H1 (cell line): ENCODE data around the gene HACL1. TPM values are rescaled to one million over a fixed set of nuclear protein-coding genes. Genes with fewer than 3 reads are reported as not detected.

Experiments
- CTCF ChIA-PET: fragments of 300-600 bp; sonication (Branson Sonifier 250); formaldehyde crosslinking; loops from one replicate; lab custom pipeline; 2021; ENCODE audit not compliant: partially characterized antibody; lab: Charles Lee
- POLR2A ChIA-PET: fragments of 300-600 bp; sonication (Branson Sonifier 250); formaldehyde crosslinking; loops from one replicate; lab custom pipeline; 2021; ENCODE audit warnings: inconsistent platforms; ENCODE audit not compliant: partially characterized antibody; lab: Charles Lee
- DNase-seq, 2 experiments: peaks; one replicate each; pipeline versions ENCODE4 v3.0.0 to v3.0.0-alpha.2; 2010 to 2022; ENCODE audit warnings: low spot score in 2 of 2, low read depth in 1 of 2, mixed read lengths in 1 of 2
- FAIRE-seq: peaks from 2 replicates; lab custom pipeline; 2011; peaks lifted over from hg19 to GRCh38; lab: Jason Lieb, UNC
- H2AFZ ChIP-seq: 2 replicates; pipeline ENCODE4 v1.8.1; 2012; ENCODE audit warnings: low read length, inconsistent platforms
- H2AK5ac ChIP-seq: 2 replicates; pipeline ENCODE4 v1.6.1; 2013; ENCODE audit warnings: low read depth, low read length
- H2BK120ac ChIP-seq: replicated peaks from 2 replicates; pipeline ENCODE3; 2013; ENCODE audit warnings: low read depth, low read length, inconsistent platforms
- H2BK12ac ChIP-seq: 2 replicates; pipeline ENCODE4 v1.6.1; 2013; ENCODE audit warnings: low read depth, low read length
- H2BK15ac ChIP-seq: 2 replicates; pipeline ENCODE4 v1.6.1; 2013; ENCODE audit warnings: low read length
- H2BK20ac ChIP-seq: 2 replicates; pipeline ENCODE4 v1.6.1; 2013; ENCODE audit warnings: low read length
- H2BK5ac ChIP-seq: 2 replicates; pipeline ENCODE4 v1.6.1; 2013; ENCODE audit warnings: low read depth, low read length
- H3K14ac ChIP-seq: 2 replicates; pipeline ENCODE4 v1.6.1; 2013; ENCODE audit warnings: inconsistent platforms; ENCODE audit not compliant: insufficient read length
- H3K18ac ChIP-seq: 2 replicates; pipeline ENCODE4 v1.6.1; 2013; ENCODE audit warnings: low read length; ENCODE audit errors: extremely low read depth
- H3K23ac ChIP-seq: 2 replicates; pipeline ENCODE4 v1.6.1; 2013; ENCODE audit warnings: inconsistent platforms; ENCODE audit not compliant: insufficient read length
- H3K23me2 ChIP-seq: 2 replicates; pipeline ENCODE4 v1.6.1; 2013; ENCODE audit warnings: low read depth, low read length
- H3K27ac ChIP-seq: 2 replicates; pipeline ENCODE4 v1.6.1; 2011; ENCODE audit warnings: low read depth, low read length, inconsistent platforms
- H3K27me3 ChIP-seq, 4 experiments: replicated peaks in 1 of 4; 1 replicate in 1 of 4; 2 replicates in 3 of 4; pipeline versions ENCODE4 v1.6.1 to v1.8.1; 2011 to 2013; ENCODE audit warnings: low read length in 3 of 4, mild to moderate bottlenecking in 3 of 4, inconsistent platforms in 2 of 4, mixed read lengths in 2 of 4, moderate library complexity in 1 of 4; ENCODE audit not compliant: control insufficient read depth in 3 of 4, insufficient read depth in 3 of 4; ENCODE audit errors: extremely low read depth in 1 of 4
- H3K36me3 ChIP-seq, 4 experiments: 2 replicates each; pipeline versions ENCODE4 v1.6.1 to v1.8.1; 2011 to 2013; ENCODE audit warnings: mild to moderate bottlenecking in 4 of 4, low read length in 3 of 4, moderate library complexity in 2 of 4, control low read depth in 1 of 4, inconsistent platforms in 1 of 4; ENCODE audit not compliant: insufficient read depth in 4 of 4, control insufficient read depth in 2 of 4
- H3K4ac ChIP-seq: replicated peaks from 2 replicates; pipeline ENCODE3; 2013; ENCODE audit warnings: low read length, low read depth, mixed read lengths, inconsistent platforms; ENCODE audit not compliant: insufficient read length
- H3K4me1 ChIP-seq, 4 experiments: replicated peaks in 1 of 4; 1 replicate in 1 of 4; 2 replicates in 3 of 4; pipeline versions ENCODE4 v1.6.1 to v1.8.1; 2011 to 2013; ENCODE audit warnings: low read length in 3 of 4, inconsistent platforms in 2 of 4, mixed read lengths in 1 of 4; ENCODE audit not compliant: insufficient read depth in 4 of 4, control insufficient read depth in 3 of 4
- H3K4me2 ChIP-seq, 2 experiments: 2 replicates each; pipeline versions ENCODE4 v1.6.1 to v1.8.1; 2011 to 2013; ENCODE audit warnings: low read depth in 2 of 2, low read length in 2 of 2, control low read depth in 1 of 2, inconsistent platforms in 1 of 2, mild to moderate bottlenecking in 1 of 2; ENCODE audit not compliant: insufficient read depth in 1 of 2
- H3K4me3 ChIP-seq, 4 experiments: fragments of 200-600, 300-600 bp in 1 of 4; sonication (generic), shearing (Covaris generic), sonication (Bioruptor Twin) in 1 of 4; 2 replicates each; pipeline versions ENCODE4 v1.5.1 to v1.8.1; 2011 to 2016; ENCODE audit warnings: low read length in 4 of 4, low read depth in 3 of 4, control low read depth in 2 of 4, inconsistent platforms in 2 of 4, mild to moderate bottlenecking in 2 of 4, mixed read lengths in 1 of 4, moderate library complexity in 1 of 4; ENCODE audit not compliant: insufficient read depth in 2 of 4; ENCODE audit errors: extremely low read depth in 1 of 4
- H3K56ac ChIP-seq: replicated peaks from 2 replicates; pipeline ENCODE3; 2013; ENCODE audit warnings: low read depth, mild to moderate bottlenecking, mixed read lengths, low read length, inconsistent platforms; ENCODE audit not compliant: insufficient read length
- H3K79me1 ChIP-seq: 2 replicates; pipeline ENCODE4 v1.6.1; 2013; ENCODE audit warnings: low read depth, low read length, control low read depth
- H3K79me2 ChIP-seq, 2 experiments: 2 replicates each; pipeline versions ENCODE4 v1.6.1 to v1.8.1; 2012 to 2013; ENCODE audit warnings: low read length in 2 of 2, mild to moderate bottlenecking in 2 of 2, inconsistent platforms in 1 of 2; ENCODE audit not compliant: insufficient read depth in 2 of 2, control insufficient read depth in 1 of 2
- H3K9ac ChIP-seq, 4 experiments: replicated peaks in 1 of 4; 1 replicate in 1 of 4; 2 replicates in 3 of 4; pipeline versions ENCODE4 v1.6.1 to v1.8.1; 2011 to 2013; ENCODE audit warnings: low read depth in 3 of 4, low read length in 3 of 4, control low read depth in 2 of 4, mild to moderate bottlenecking in 2 of 4, moderate library complexity in 2 of 4, inconsistent platforms in 1 of 4; ENCODE audit errors: extremely low read depth in 1 of 4
- H3K9me3 ChIP-seq, 2 experiments: 2 replicates each; pipeline versions ENCODE4 v1.6.1 to v1.8.1; 2012 to 2013; ENCODE audit warnings: mild to moderate bottlenecking in 2 of 2, moderate library complexity in 2 of 2, control low read depth in 1 of 2, inconsistent platforms in 1 of 2, low read depth in 1 of 2, low read length in 1 of 2, mixed read lengths in 1 of 2; ENCODE audit not compliant: insufficient read depth in 2 of 2
- H4K20me1 ChIP-seq, 2 experiments: replicated peaks in 1 of 2; 2 replicates each; pipeline versions ENCODE3 to v1.8.1; 2011 to 2013; ENCODE audit warnings: inconsistent platforms in 2 of 2, low read length in 2 of 2, mild to moderate bottlenecking in 1 of 2; ENCODE audit not compliant: insufficient read depth in 2 of 2, control insufficient read depth in 1 of 2
- H4K5ac ChIP-seq: 2 replicates; pipeline ENCODE4 v1.6.1; 2013; ENCODE audit warnings: low read length, low read depth, mixed read lengths, inconsistent platforms; ENCODE audit not compliant: insufficient read length
- H4K8ac ChIP-seq: 2 replicates; pipeline ENCODE4 v1.8.0; 2013; ENCODE audit warnings: mild to moderate bottlenecking, moderate library complexity, low read length, inconsistent platforms; ENCODE audit not compliant: insufficient read depth; ENCODE audit errors: extremely low read depth
- H4K91ac ChIP-seq: replicated peaks from 2 replicates; pipeline ENCODE3; 2013; ENCODE audit warnings: low read length, mixed read lengths, inconsistent platforms; ENCODE audit not compliant: insufficient read length
- ASH2L ChIP-seq: fragments of 200-600, 300-600 bp; sonication (generic); IDR thresholded peaks from one replicate; pipeline ENCODE4 v1.7.1; 2017; ENCODE audit warnings: low read length
- CHD1 ChIP-seq: IDR thresholded peaks from 2 replicates; pipeline ENCODE4 v1.6.1; 2012; ENCODE audit warnings: low read depth, low read length, improper control_type of control experiment
- EGR1 ChIP-seq: IDR thresholded peaks from 2 replicates; pipeline ENCODE4 v1.6.1; 2011; ENCODE audit warnings: low read depth, low read length, borderline replicate concordance
- KDM4A ChIP-seq: IDR thresholded peaks from one replicate; pipeline ENCODE4 v1.7.1; 2012; ENCODE audit warnings: low read depth, mild to moderate bottlenecking, moderate library complexity, low read length, inconsistent platforms; ENCODE audit not compliant: severe bottlenecking
- POLR2A ChIP-seq, 2 experiments: IDR thresholded peaks; 1 replicate in 1 of 2; 2 replicates in 1 of 2; pipeline ENCODE4 v1.6.1; 2011; ENCODE audit warnings: low read depth in 2 of 2, low read length in 2 of 2, mild to moderate bottlenecking in 2 of 2; ENCODE audit errors: control extremely low read depth in 1 of 2
- SIX5 ChIP-seq: IDR thresholded peaks from 2 replicates; pipeline ENCODE4 v1.6.1; 2011; ENCODE audit warnings: mild to moderate bottlenecking, low read depth, low read length
- YY1 ChIP-seq: IDR thresholded peaks from 2 replicates; pipeline ENCODE4 v1.6.1; 2011; ENCODE audit warnings: low read depth, mild to moderate bottlenecking, low read length
- WGBS, 2 experiments: shearing (Covaris generic) in 1 of 2; methylation state at CpG; one replicate each; pipeline versions ENCODE4 v1.1.6 to v1.1.7; 2013 to 2015; ENCODE audit warnings: low lambda C conversion rate in 2 of 2, mixed read lengths in 2 of 2, inconsistent platforms in 1 of 2, low coverage in 1 of 2, missing lambda C conversion rate in 1 of 2; ENCODE audit not compliant: insufficient replicate concordance in 2 of 2, insufficient coverage in 1 of 2, insufficient read length in 1 of 2; ENCODE audit errors: extremely low coverage in 1 of 2, missing lambda C conversion rate in 1 of 2; 5-methylcytosine and 5-hydroxymethylcytosine counted together
- polyA plus RNA-seq, 7 experiments: library from polyadenylated mRNA; depleted of rRNA in 3 of 7; stranded (reverse) in 5 of 7; unstranded in 2 of 7; fragments of >200 nt in 5 of 7; fragments of 200-250 nt in 2 of 7; gene quantifications; 1 replicate in 5 of 7; 2 replicates in 1 of 7; 4 replicates in 1 of 7; pipeline versions ENCODE4 v1.2.1 to v1.2.3, GENCODE V29; 2011 to 2013; ENCODE audit warnings: missing spikeins in 2 of 7, mixed read lengths in 2 of 7
- total RNA-seq: library from RNA; stranded (reverse); fragmentation: NEBNext Ultra II Directional; extraction: Animal tissue kit (Norgen Biotek cat#: 25700); gene quantifications from 2 replicates; pipeline ENCODE4 v1.2.1, GENCODE V29; 2021
- TF ChIP-seq, protein P1 (sequence below): IDR thresholded peaks from 2 replicates; pipeline ENCODE4 v1.6.1; 2012; ENCODE audit warnings: inconsistent platforms

The HACL1 gene
- total and polyA plus RNA-seq, 2 of the 8 experiments (the other 6 are each of a cell fraction or from before 2014, with no cell fraction given): 38.2 to 46.0 TPM

DNA sequence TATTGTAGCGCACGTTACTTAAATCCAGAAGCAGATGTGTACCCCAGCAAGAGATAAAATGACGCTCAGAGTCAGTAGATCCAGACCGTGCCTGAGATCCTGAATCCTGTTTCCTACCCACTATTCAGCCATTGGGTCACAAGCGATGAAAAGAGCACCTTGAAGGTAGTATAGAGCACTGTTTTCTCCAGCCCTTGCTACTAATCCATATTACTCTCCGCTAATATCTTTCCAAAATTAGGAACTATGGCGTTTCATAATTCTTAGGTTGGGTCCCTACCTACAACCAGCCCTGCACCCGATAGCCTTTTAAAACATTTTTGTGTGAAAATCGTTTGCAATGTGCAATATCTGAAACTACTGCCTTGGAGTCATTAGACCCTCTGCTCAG is 772 bp upstream of the HACL1 start:
- WGBS, 2 experiments: 8% methylated on average over 9 of the region's 9 CpGs; no CpG with 5 or more reads in 1 of the 2 experiments
- ChIA-PET CTCF (interaction anchor here (0.9 kb wide), 1 partner anchor 74 kb away, joined by 3 read pairs; no protein-coding TSS in a partner anchor), POLR2A (interaction anchor here (0.8 to 2.3 kb wide), 12 partner anchors 8 to 298 kb away, joined by 3 to 16 read pairs (median 4); no protein-coding TSS in a partner anchor)
- TF ChIP-seq, protein P1, sequence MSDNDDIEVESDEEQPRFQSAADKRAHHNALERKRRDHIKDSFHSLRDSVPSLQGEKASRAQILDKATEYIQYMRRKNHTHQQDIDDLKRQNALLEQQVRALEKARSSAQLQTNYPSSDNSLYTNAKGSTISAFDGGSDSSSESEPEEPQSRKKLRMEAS: no peak
- TF ChIP-seq YY1 (no peak), ASH2L (peak; percentile 7), CHD1 (no peak), SIX5 (no peak), POLR2A (IDR thresholded peaks at IDR 0.05; ENCODE audit: control extremely low read depth in 1 of 2, low read depth in 2 of 2, low read length in 2 of 2) (no peak; a peak in 1 of 3 replicates), EGR1 (no peak), KDM4A (peak; percentile 24)

More for the DNA sequence above, 772 bp upstream of the HACL1 start:
- peaks cover 0 to 4% of the 10 kb centered on the region in 2 experiments for H4K20me1 ChIP-seq
- peak overlapping the region; percentile 86 for H3K18ac ChIP-seq
- DNase-seq: no peak
- H2BK15ac ChIP-seq: no peak overlapping the region; the same call in 1 of the 2 replicates
- H2AK5ac ChIP-seq: no peak overlapping the region
- H4K5ac ChIP-seq: peak overlapping the region; percentile 83
- H2AFZ ChIP-seq: peak overlapping the region; percentile 93
- FAIRE-seq: no peak
- peaks cover 7 to 30% (median 11%) of the 10 kb centered on the region in 4 experiments for H3K36me3 ChIP-seq
- H3K27me3 ChIP-seq: no peaks in the 10 kb centered on the region
- peak overlapping the region; percentile 83 for H3K56ac ChIP-seq
- H3K4ac ChIP-seq: peak overlapping the region; percentile 44
- H3K4me2 ChIP-seq: peak overlapping the region; percentile 77 to 96
- peak overlapping the region; percentile 92 for H4K91ac ChIP-seq
- H3K23ac ChIP-seq: no peak overlapping the region
- no peaks in the 10 kb centered on the region for H3K79me1 ChIP-seq
- peaks cover 0 to 22% of the 10 kb centered on the region in 2 experiments; a peak in 3 of 4 replicates for H3K79me2 ChIP-seq
- peak overlapping the region; percentile 71 for H2BK120ac ChIP-seq
- H3K4me3 ChIP-seq: peak overlapping the region; percentile 84 to 99 (median 89)
- peaks cover 0 to 6% (median 0%) of the 10 kb centered on the region in 4 experiments; a peak in 2 of 7 replicates for H3K4me1 ChIP-seq
- peak overlapping the region; percentile 90 for H3K27ac ChIP-seq
- H3K9me3 ChIP-seq: no peaks in the 10 kb centered on the region; a peak in 1 of 4 replicates
- no peak overlapping the region for H2BK20ac ChIP-seq
- peak overlapping the region; percentile 63 to 94 (median 84) for H3K9ac ChIP-seq
- H3K23me2 ChIP-seq: peaks cover 5% of the 10 kb centered on the region
- H4K8ac ChIP-seq: no peak overlapping the region
- peak overlapping the region; percentile 23; the same call in 1 of the 2 replicates for H2BK12ac ChIP-seq
- no peak overlapping the region for H3K14ac ChIP-seq
- H2BK5ac ChIP-seq: peak overlapping the region; percentile 97
